Trophoblast cell (in vitro differentiated cells and primary cell): ENCODE data around the gene SPSB2.

Experiments
- DNase-seq, 2 donors: peaks; one replicate each; pipeline ENCODE4 v3.0.0-alpha.2; 2016
- H2AFZ ChIP-seq: 2 replicates; pipeline ENCODE4 v1.6.1; 2013; ENCODE audit warnings: low read length, moderate library complexity, mild to moderate bottlenecking; ENCODE audit not compliant: insufficient read depth, poor library complexity
- H2AK5ac ChIP-seq: 2 replicates; pipeline ENCODE4 v1.6.1; 2013; ENCODE audit warnings: mild to moderate bottlenecking, low read length
- H2BK120ac ChIP-seq: 2 replicates; pipeline ENCODE4 v1.6.1; 2013; ENCODE audit warnings: low read length, mild to moderate bottlenecking, moderate library complexity; ENCODE audit not compliant: insufficient read depth, poor library complexity
- H2BK12ac ChIP-seq: 2 replicates; pipeline ENCODE4 v1.6.1; 2013; ENCODE audit warnings: mild to moderate bottlenecking, low read length, moderate library complexity
- H2BK5ac ChIP-seq: 2 replicates; pipeline ENCODE4 v1.6.1; 2013; ENCODE audit warnings: low read length, low read depth, moderate library complexity, mild to moderate bottlenecking; ENCODE audit not compliant: poor library complexity
- H3K14ac ChIP-seq: 2 replicates; pipeline ENCODE4 v1.6.1; 2013; ENCODE audit warnings: mild to moderate bottlenecking, low read length
- H3K18ac ChIP-seq: 2 replicates; pipeline ENCODE4 v1.6.1; 2013; ENCODE audit warnings: mild to moderate bottlenecking, low read length
- H3K23ac ChIP-seq: 2 replicates; pipeline ENCODE4 v1.6.1; 2013; ENCODE audit warnings: low read length
- H3K27ac ChIP-seq: 2 replicates; pipeline ENCODE4 v1.5.1; 2013; ENCODE audit warnings: low read depth, mild to moderate bottlenecking, inconsistent platforms, low read length, moderate library complexity
- H3K27me3 ChIP-seq: 2 replicates; pipeline ENCODE4 v1.6.1; 2013; ENCODE audit warnings: inconsistent platforms, mild to moderate bottlenecking, low read length, moderate library complexity; ENCODE audit not compliant: insufficient read depth
- H3K36me3 ChIP-seq, 2 experiments: 1 replicate in 1 of 2; 2 replicates in 1 of 2; pipeline ENCODE4 v1.6.1; 2013; ENCODE audit warnings: low read length in 2 of 2, mild to moderate bottlenecking in 2 of 2, moderate library complexity in 1 of 2; ENCODE audit not compliant: insufficient read depth in 2 of 2, control insufficient read depth in 1 of 2
- H3K4ac ChIP-seq: 2 replicates; pipeline ENCODE4 v1.6.1; 2013; ENCODE audit warnings: low read depth, mild to moderate bottlenecking, low read length, moderate library complexity
- H3K4me1 ChIP-seq, 2 experiments: 1 replicate in 1 of 2; 2 replicates in 1 of 2; pipeline ENCODE4 v1.6.1; 2013; ENCODE audit warnings: low read length in 2 of 2, mild to moderate bottlenecking in 2 of 2, moderate library complexity in 1 of 2; ENCODE audit not compliant: insufficient read depth in 2 of 2, control insufficient read depth in 1 of 2
- H3K4me2 ChIP-seq: 2 replicates; pipeline ENCODE4 v1.6.1; 2013; ENCODE audit warnings: inconsistent platforms, mild to moderate bottlenecking, low read length, moderate library complexity
- H3K4me3 ChIP-seq: 2 replicates; pipeline ENCODE4 v1.5.1; 2013; ENCODE audit warnings: mild to moderate bottlenecking, low read depth, low read length, inconsistent platforms
- H3K79me1 ChIP-seq: one replicate; pipeline ENCODE4 v1.6.1; 2013; ENCODE audit warnings: low read length
- H3K79me2 ChIP-seq: 2 replicates; pipeline ENCODE4 v1.6.1; 2013; ENCODE audit warnings: low read length, mild to moderate bottlenecking; ENCODE audit not compliant: control insufficient read depth, insufficient read depth, poor library complexity
- H3K9ac ChIP-seq: 2 replicates; pipeline ENCODE4 v1.6.1; 2013; ENCODE audit warnings: mild to moderate bottlenecking, low read length
- H3K9me3 ChIP-seq: 2 replicates; pipeline ENCODE4 v1.6.1; 2013; ENCODE audit warnings: low read depth, mild to moderate bottlenecking, control low read depth, inconsistent platforms, low read length; ENCODE audit not compliant: insufficient read depth
- H4K12ac ChIP-seq: 2 replicates; pipeline ENCODE4 v1.6.1; 2013; ENCODE audit warnings: low read depth, mild to moderate bottlenecking, low read length, moderate library complexity
- H4K8ac ChIP-seq: 2 replicates; pipeline ENCODE4 v1.6.1; 2013; ENCODE audit warnings: low read depth, mild to moderate bottlenecking, low read length, moderate library complexity
- H4K91ac ChIP-seq: one replicate; pipeline ENCODE4 v1.6.1; 2013; ENCODE audit warnings: low read depth, mild to moderate bottlenecking, low read length, moderate library complexity
- WGBS: extraction: QIAGEN DNeasy Blood & Tissue Kit; methylation state at CpG from one replicate; pipeline ENCODE4 v1.1.7; 2013; ENCODE audit warnings: missing lambda C conversion rate; ENCODE audit not compliant: insufficient read length, insufficient coverage; ENCODE audit errors: extremely low coverage; 5-methylcytosine and 5-hydroxymethylcytosine counted together

Gene SPSB2

DNA sequence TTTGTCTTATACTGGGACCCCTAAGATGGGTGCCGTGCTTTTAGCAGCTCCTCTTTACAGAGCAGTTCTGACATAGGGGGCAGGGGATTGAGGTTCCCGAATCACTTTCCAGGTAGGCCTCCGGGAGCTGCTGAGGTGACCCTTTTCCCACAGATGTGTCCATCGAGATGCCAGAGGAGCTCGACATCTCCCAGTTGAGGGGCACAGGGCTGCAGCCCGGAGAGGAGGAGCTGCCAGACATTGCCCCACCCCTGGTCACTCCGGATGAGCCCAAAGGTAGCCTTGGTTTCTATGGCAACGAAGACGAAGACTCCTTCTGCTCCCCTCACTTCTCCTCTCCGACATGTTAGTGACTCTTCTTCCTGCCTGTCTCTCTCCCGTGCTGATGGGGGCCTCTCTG lies 10.1 kb downstream of the SPSB2 start:
- Histone ChIP-seq H3K79me1 (peaks cover 8% of the 10 kb centered on the region), H2AK5ac (no peak overlapping the region), H2BK5ac (no peak overlapping the region), H3K23ac (no peak overlapping the region), H3K4me3 (no peak overlapping the region), H3K9me3 (no peaks in the 10 kb centered on the region), H3K79me2 (peaks cover 7% of the 10 kb centered on the region), H3K4me2 (no peak overlapping the region), H4K12ac (no peak overlapping the region), H3K27me3 (no peaks in the 10 kb centered on the region), H3K4me1 (peaks cover 3 to 4% of the 10 kb centered on the region in 2 experiments), H2BK12ac (no peak overlapping the region), H3K9ac (no peak overlapping the region), H3K18ac (no peak overlapping the region), H2AFZ (no peak overlapping the region), H3K14ac (no peak overlapping the region), H4K8ac (no peak overlapping the region), H3K27ac (no peak overlapping the region), H2BK120ac (no peak overlapping the region), H3K36me3 (peaks cover 70 to 74% of the 10 kb centered on the region in 2 experiments), H3K4ac (no peak overlapping the region), H4K91ac (no peak overlapping the region)
- no peak for DNase-seq
- WGBS: no CpG with 5 or more reads among the region's 11 CpGs

DNA sequence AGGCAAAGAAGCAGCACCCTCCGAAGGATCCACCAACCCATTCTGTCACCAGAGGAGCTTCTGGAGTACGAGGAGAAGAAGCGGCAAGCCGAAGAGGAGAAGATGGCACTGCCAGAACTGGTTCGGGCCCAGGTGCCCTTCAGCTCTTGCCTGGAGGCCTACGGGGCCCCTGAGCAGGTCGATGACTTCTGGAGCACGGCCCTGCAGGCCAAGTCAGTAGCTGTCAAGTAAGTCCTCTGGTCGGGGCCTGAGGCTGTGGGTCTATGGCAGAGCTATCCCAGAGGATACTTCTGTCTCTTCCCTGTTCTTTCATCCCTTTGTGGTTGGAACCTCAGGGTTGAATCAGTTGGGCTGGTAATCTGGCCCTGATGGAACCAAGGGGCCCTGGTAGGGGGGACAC lies 11.7 kb downstream of the SPSB2 start:
- H3K9ac ChIP-seq: no peak overlapping the region
- H2BK12ac ChIP-seq: no peak overlapping the region
- no peaks in the 10 kb centered on the region for H3K9me3 ChIP-seq
- no peak for DNase-seq
- no peak overlapping the region for H3K4ac ChIP-seq
- H3K14ac ChIP-seq: no peak overlapping the region
- H3K4me3 ChIP-seq: no peak overlapping the region
- no peak overlapping the region for H2AK5ac ChIP-seq
- H3K79me1 ChIP-seq: no peaks in the 10 kb centered on the region
- H2AFZ ChIP-seq: no peak overlapping the region
- H3K79me2 ChIP-seq: no peaks in the 10 kb centered on the region
- no peak overlapping the region for H3K4me2 ChIP-seq
- WGBS: no CpG with 5 or more reads among the region's 9 CpGs
- H4K12ac ChIP-seq: no peak overlapping the region
- no peaks in the 10 kb centered on the region for H3K4me1 ChIP-seq
- no peak overlapping the region for H3K23ac ChIP-seq
- H3K27me3 ChIP-seq: no peaks in the 10 kb centered on the region
- H2BK5ac ChIP-seq: no peak overlapping the region
- no peak overlapping the region for H4K91ac ChIP-seq
- no peak overlapping the region for H2BK120ac ChIP-seq
- H3K36me3 ChIP-seq: peaks cover 80 to 89% of the 10 kb centered on the region in 2 experiments
- no peak overlapping the region for H4K8ac ChIP-seq
- no peak overlapping the region for H3K18ac ChIP-seq
- no peak overlapping the region for H3K27ac ChIP-seq

DNA sequence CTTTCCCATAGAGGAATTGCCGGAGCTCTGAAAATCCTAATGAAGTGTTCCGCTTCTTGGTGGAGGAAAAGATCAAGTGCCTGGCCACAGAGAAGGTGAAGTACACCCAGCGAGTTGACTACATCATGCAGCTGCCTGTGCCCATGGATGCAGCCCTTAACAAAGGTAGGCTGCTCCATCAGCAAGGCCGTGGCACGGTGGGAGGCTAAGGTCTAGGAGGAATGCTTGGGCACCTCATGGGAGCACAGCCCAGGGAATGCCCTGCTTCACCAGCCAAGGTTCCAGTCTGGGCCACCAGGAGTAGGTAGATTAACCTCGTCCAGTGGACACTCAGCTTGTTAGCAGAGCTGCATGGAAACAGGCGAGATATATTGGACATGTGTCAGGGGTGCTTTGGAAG lies 12.2 kb downstream of the SPSB2 start:
- no peak overlapping the region for H2BK12ac ChIP-seq
- peaks cover 80 to 89% of the 10 kb centered on the region in 2 experiments for H3K36me3 ChIP-seq
- H3K23ac ChIP-seq: no peak overlapping the region
- no peaks in the 10 kb centered on the region for H3K79me1 ChIP-seq
- no peak for DNase-seq
- H2BK5ac ChIP-seq: no peak overlapping the region
- no peak overlapping the region for H4K8ac ChIP-seq
- no peak overlapping the region for H4K91ac ChIP-seq
- no peaks in the 10 kb centered on the region for H3K9me3 ChIP-seq
- no peak overlapping the region for H3K14ac ChIP-seq
- H3K9ac ChIP-seq: no peak overlapping the region
- WGBS: no CpG with 5 or more reads among the region's 7 CpGs
- H3K4me1 ChIP-seq: no peaks in the 10 kb centered on the region
- no peak overlapping the region for H3K4ac ChIP-seq
- no peaks in the 10 kb centered on the region for H3K27me3 ChIP-seq
- no peak overlapping the region for H4K12ac ChIP-seq
- H3K79me2 ChIP-seq: no peaks in the 10 kb centered on the region
- H2BK120ac ChIP-seq: no peak overlapping the region
- no peak overlapping the region for H3K4me3 ChIP-seq
- H3K4me2 ChIP-seq: no peak overlapping the region
- no peak overlapping the region for H3K27ac ChIP-seq
- H2AK5ac ChIP-seq: no peak overlapping the region
- no peak overlapping the region for H2AFZ ChIP-seq
- no peak overlapping the region for H3K18ac ChIP-seq

DNA sequence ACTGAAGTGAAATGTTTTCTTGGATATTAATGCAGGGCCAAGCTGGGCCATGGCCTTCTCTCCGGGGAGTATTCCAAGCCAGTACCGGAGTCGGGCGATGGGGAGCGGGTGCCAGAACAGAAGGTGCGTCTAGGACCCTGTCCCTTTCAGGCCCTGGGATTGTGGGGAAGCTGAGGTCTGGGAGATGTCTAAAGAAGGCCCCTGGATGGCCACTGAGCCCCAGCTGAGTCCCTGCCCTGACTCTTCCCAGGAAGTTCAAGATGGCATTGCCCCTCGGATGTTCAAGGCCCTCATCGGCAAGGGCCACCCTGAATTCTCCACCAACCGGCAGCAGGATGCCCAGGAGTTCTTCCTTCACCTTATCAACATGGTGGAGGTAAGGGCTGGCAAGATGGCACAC lies 13.0 kb downstream of the SPSB2 start:
- Histone ChIP-seq H3K18ac (no peak overlapping the region), H3K27ac (no peak overlapping the region)
- DNase-seq: no peak

More for the DNA sequence above, 13.0 kb downstream of the SPSB2 start:
- no peak overlapping the region for H2BK12ac ChIP-seq
- H2AK5ac ChIP-seq: no peak overlapping the region
- H3K9ac ChIP-seq: no peak overlapping the region
- H3K79me2 ChIP-seq: no peaks in the 10 kb centered on the region
- H3K27me3 ChIP-seq: no peaks in the 10 kb centered on the region
- no peaks in the 10 kb centered on the region for H3K9me3 ChIP-seq
- no peak overlapping the region for H2BK120ac ChIP-seq
- H4K8ac ChIP-seq: no peak overlapping the region
- H3K14ac ChIP-seq: no peak overlapping the region
- H4K12ac ChIP-seq: no peak overlapping the region
- H3K4me1 ChIP-seq: no peaks in the 10 kb centered on the region
- WGBS: no CpG with 5 or more reads among the region's 9 CpGs
- H3K79me1 ChIP-seq: no peaks in the 10 kb centered on the region
- no peak overlapping the region for H3K4me3 ChIP-seq
- no peak overlapping the region for H2BK5ac ChIP-seq
- no peak overlapping the region for H3K4ac ChIP-seq
- H2AFZ ChIP-seq: no peak overlapping the region
- H4K91ac ChIP-seq: no peak overlapping the region
- H3K23ac ChIP-seq: no peak overlapping the region
- H3K36me3 ChIP-seq: peaks cover 80 to 90% of the 10 kb centered on the region in 2 experiments
- H3K4me2 ChIP-seq: no peak overlapping the region
